Hepatocyte (in vitro differentiated cells): Measurements from ENCODE around the gene IGFALS.

Experiments
- EZH2 ChIP-seq: fragments of 200-600 bp; sonication (generic); IDR thresholded peaks from 2 replicates; pipeline ENCODE4 v1.6.1; 2016; ENCODE audit warnings: antibody characterized with exemption, mild to moderate bottlenecking, borderline replicate concordance
- TF ChIP-seq, protein P1 (sequence below): fragments of 200-600 bp; sonication (generic); IDR thresholded peaks from 2 replicates; pipeline ENCODE4 v1.5.1; 2016; ENCODE audit warnings: antibody characterized with exemption, mild to moderate bottlenecking; ENCODE audit not compliant: poor library complexity

DNA sequence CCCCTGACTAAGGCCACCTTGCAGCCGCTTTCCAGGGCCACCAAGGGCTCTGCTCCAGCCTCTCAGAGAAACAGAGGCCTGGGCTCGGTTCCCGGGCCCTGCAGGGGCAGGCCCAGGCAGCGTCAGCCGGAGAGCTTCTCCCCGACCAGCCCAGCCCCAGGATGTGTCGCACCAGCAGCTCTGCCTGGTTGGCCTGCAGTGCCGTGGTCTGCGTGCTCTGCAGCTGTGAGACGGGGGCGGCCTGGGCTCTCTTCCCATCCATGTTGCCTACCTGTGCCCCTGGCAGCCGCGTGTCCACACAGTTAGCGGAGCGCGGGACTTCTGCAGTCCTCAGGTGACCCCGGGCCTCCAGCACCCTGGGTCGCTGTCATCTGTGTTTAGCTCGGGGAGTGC lies 4.8 kb downstream of the IGFALS start:
- TF ChIP-seq EZH2: no peak
- TF ChIP-seq, protein P1, sequence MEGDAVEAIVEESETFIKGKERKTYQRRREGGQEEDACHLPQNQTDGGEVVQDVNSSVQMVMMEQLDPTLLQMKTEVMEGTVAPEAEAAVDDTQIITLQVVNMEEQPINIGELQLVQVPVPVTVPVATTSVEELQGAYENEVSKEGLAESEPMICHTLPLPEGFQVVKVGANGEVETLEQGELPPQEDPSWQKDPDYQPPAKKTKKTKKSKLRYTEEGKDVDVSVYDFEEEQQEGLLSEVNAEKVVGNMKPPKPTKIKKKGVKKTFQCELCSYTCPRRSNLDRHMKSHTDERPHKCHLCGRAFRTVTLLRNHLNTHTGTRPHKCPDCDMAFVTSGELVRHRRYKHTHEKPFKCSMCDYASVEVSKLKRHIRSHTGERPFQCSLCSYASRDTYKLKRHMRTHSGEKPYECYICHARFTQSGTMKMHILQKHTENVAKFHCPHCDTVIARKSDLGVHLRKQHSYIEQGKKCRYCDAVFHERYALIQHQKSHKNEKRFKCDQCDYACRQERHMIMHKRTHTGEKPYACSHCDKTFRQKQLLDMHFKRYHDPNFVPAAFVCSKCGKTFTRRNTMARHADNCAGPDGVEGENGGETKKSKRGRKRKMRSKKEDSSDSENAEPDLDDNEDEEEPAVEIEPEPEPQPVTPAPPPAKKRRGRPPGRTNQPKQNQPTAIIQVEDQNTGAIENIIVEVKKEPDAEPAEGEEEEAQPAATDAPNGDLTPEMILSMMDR: no peak
